Mammary epithelial cell (primary cell): ENCODE results near the gene FBXO10.

Experiments
- EZH2 ChIP-seq: IDR thresholded peaks from 2 replicates; pipeline ENCODE4 v1.6.1; 2012; ENCODE audit warnings: low read length, inconsistent platforms, borderline replicate concordance
- TF ChIP-seq, protein P1 (sequence below), 2 donors: IDR thresholded peaks in 1 of 2; conservative IDR thresholded peaks in 1 of 2; 2 replicates each; pipeline ENCODE4 v1.5.1; 2011 to 2012; ENCODE audit warnings: inconsistent platforms in 2 of 2, low read length in 2 of 2, mild to moderate bottlenecking in 2 of 2, control low read depth in 1 of 2, low read depth in 1 of 2; ENCODE audit not compliant: insufficient read depth in 1 of 2; ENCODE audit errors: extremely low read depth in 1 of 2

DNA sequence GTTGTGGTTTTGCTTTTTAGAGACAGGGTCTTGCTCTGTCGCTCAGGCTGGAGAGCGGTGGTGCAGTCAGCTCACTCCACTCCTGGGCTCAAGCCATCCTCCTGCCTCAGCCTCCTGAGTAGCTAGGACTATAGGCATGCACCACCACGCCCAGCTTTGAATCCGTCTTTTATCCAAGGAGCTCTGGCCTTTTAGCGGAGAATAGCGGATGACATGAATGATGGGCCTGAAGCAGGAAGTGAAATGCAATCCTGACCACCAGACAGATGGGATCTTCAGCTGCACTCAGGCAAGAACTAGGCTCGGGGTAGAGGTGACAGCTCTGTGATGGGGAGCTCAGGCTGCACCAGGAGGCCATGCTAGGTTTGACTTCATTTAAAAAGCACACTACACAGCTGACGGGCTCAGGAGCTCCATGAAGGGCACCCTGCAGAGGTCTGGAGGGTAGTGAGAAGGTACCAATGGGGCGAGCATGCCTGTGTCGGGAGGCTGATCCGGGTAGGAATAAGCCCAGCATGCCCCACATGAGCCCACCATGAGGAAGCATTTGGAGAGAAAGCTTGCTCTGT lies 68.5 kb downstream of the FBXO10 start:
- TF ChIP-seq, protein P1, sequence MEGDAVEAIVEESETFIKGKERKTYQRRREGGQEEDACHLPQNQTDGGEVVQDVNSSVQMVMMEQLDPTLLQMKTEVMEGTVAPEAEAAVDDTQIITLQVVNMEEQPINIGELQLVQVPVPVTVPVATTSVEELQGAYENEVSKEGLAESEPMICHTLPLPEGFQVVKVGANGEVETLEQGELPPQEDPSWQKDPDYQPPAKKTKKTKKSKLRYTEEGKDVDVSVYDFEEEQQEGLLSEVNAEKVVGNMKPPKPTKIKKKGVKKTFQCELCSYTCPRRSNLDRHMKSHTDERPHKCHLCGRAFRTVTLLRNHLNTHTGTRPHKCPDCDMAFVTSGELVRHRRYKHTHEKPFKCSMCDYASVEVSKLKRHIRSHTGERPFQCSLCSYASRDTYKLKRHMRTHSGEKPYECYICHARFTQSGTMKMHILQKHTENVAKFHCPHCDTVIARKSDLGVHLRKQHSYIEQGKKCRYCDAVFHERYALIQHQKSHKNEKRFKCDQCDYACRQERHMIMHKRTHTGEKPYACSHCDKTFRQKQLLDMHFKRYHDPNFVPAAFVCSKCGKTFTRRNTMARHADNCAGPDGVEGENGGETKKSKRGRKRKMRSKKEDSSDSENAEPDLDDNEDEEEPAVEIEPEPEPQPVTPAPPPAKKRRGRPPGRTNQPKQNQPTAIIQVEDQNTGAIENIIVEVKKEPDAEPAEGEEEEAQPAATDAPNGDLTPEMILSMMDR (conservative IDR thresholded peaks at IDR 0.05 in 1 of 2, IDR thresholded peaks at IDR 0.05 in 1 of 2; ENCODE audit: extremely low read depth in 1 of 2, insufficient read depth in 1 of 2, low read depth in 1 of 2, low read length in 2 of 2), result no peak
- no peak for TF ChIP-seq EZH2
